NT2/D1 (cell line): ENCODE data around the gene FRS2.

Experiments used
- SUZ12 ChIP-seq: IDR thresholded peaks from 2 replicates; pipeline ENCODE4 v1.6.1; 2011; ENCODE audit not compliant: insufficient read length, insufficient read depth; ENCODE audit errors: extremely low read depth
- YY1 ChIP-seq: IDR thresholded peaks from 2 replicates; pipeline ENCODE4 v1.6.1; 2011; ENCODE audit not compliant: insufficient read length, insufficient read depth
- ZNF274 ChIP-seq: IDR thresholded peaks from 2 replicates; pipeline ENCODE4 v1.6.1; 2011; ENCODE audit warnings: mild to moderate bottlenecking, low read depth, low read length

GRCh38 chr12:69466867-69467266 is 3.3 kb upstream of the FRS2 start:
- TF ChIP-seq ZNF274 (no peak), YY1 (no peak), SUZ12 (no peak)
